ENCODE measurements around the gene CCDC92B. TPM values are rescaled to one million over a fixed set of nuclear protein-coding genes. Genes with fewer than 3 reads are reported as not detected.

Gene CCDC92B
- total and polyA plus RNA-seq, 10 of the 15 experiments (the other 5 are each of a cell fraction or from before 2014, with no cell fraction given) = not detected

GRCh38 chr17:2709183-2709661, 40.2 kb downstream of the CCDC92B start (continued):
- TF ChIP-seq IKZF2 (IDR thresholded peaks at IDR 0.05) (peak in 1 of 2 experiments; percentile 42; a peak in 1 of 4 replicates), ZBTB40 (IDR thresholded peaks at IDR 0.05; ENCODE audit: borderline replicate concordance) (no peak), ZBTB4 (CRISPR knock-in tag; IDR thresholded peaks at IDR 0.05) (no peak), IKZF1 (conservative IDR thresholded peaks at IDR 0.05) (peak; percentile 51), GATAD2B (conservative IDR thresholded peaks at IDR 0.05; ENCODE audit: low read depth) (0 out of 2 replicates have a peak, but pooled peaks have one; percentile 47), CREM (IDR thresholded peaks at IDR 0.05; ENCODE audit: low read depth) (no peak), FOXK2 (IDR thresholded peaks at IDR 0.05) (no peak), CBFB (IDR thresholded peaks at IDR 0.05; ENCODE audit: low read depth) (no peak), HDAC6 (IDR thresholded peaks at IDR 0.05; ENCODE audit: unreplicated experiment) (no peak), TAF1 (IDR thresholded peaks at IDR 0.05; ENCODE audit: borderline replicate concordance, low read depth, low read length) (0 out of 2 replicates have a peak, but pooled peaks have one; percentile 46), RCOR1 (conservative IDR thresholded peaks at IDR 0.05; ENCODE audit: low read depth, low read length) (no peak), ZNF622 (IDR thresholded peaks at IDR 0.05) (no peak), YY1 (IDR thresholded peaks at IDR 0.05; ENCODE audit: low read depth, low read length) (no peak), POLR2A (IDR thresholded peaks at IDR 0.05; ENCODE audit: low read depth, low read length) (peak; percentile 47; the same call in 1 of the 2 replicates), BHLHE40 (IDR thresholded peaks at IDR 0.05; ENCODE audit: borderline replicate concordance in 1 of 2, low read depth in 2 of 2, low read length in 1 of 2) (peak in 1 of 2 experiments; percentile 13; a peak in 1 of 4 replicates), CBX5 (IDR thresholded peaks at IDR 0.05; ENCODE audit: low read depth) (no peak), ETV6 (conservative IDR thresholded peaks at IDR 0.05 in 1 of 2, IDR thresholded peaks at IDR 0.05 in 1 of 2; ENCODE audit: borderline replicate concordance in 1 of 2, low read depth in 1 of 2) (no peak), EZH2 (IDR thresholded peaks at IDR 0.05; ENCODE audit: borderline replicate concordance, control insufficient read depth, low read depth, low read length) (no peak), ZBED1 (IDR thresholded peaks at IDR 0.05; ENCODE audit: borderline replicate concordance) (no peak)
- TF ChIP-seq, protein P1, sequence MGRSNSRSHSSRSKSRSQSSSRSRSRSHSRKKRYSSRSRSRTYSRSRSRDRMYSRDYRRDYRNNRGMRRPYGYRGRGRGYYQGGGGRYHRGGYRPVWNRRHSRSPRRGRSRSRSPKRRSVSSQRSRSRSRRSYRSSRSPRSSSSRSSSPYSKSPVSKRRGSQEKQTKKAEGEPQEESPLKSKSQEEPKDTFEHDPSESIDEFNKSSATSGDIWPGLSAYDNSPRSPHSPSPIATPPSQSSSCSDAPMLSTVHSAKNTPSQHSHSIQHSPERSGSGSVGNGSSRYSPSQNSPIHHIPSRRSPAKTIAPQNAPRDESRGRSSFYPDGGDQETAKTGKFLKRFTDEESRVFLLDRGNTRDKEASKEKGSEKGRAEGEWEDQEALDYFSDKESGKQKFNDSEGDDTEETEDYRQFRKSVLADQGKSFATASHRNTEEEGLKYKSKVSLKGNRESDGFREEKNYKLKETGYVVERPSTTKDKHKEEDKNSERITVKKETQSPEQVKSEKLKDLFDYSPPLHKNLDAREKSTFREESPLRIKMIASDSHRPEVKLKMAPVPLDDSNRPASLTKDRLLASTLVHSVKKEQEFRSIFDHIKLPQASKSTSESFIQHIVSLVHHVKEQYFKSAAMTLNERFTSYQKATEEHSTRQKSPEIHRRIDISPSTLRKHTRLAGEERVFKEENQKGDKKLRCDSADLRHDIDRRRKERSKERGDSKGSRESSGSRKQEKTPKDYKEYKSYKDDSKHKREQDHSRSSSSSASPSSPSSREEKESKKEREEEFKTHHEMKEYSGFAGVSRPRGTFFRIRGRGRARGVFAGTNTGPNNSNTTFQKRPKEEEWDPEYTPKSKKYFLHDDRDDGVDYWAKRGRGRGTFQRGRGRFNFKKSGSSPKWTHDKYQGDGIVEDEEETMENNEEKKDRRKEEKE (IDR thresholded peaks at IDR 0.05) = no peak

All from GM12878 (cell line).